Loucy (cell line): ENCODE results near the gene CAMTA1.

Experiments
- H2AFZ ChIP-seq: fragments of 200-600 bp; sonication (generic); 2 replicates; pipeline ENCODE4 v1.6.0; 2016; ENCODE audit warnings: antibody characterized with exemption, mild to moderate bottlenecking, low read length, moderate library complexity
- H3F3A ChIP-seq: fragments of 200-600 bp; 2 replicates; pipeline ENCODE4 v1.6.0; 2016; ENCODE audit warnings: antibody characterized with exemption, low read depth, mild to moderate bottlenecking
- H3K27me3 ChIP-seq: fragments of 200-600 bp; sonication (generic); 2 replicates; pipeline ENCODE4 v1.6.1; 2014; ENCODE audit warnings: low read length, mild to moderate bottlenecking; ENCODE audit not compliant: insufficient read depth, poor library complexity, severe bottlenecking
- H3K36me3 ChIP-seq: fragments of 200-600 bp; sonication (generic); 2 replicates; pipeline ENCODE4 v1.6.1; 2016; ENCODE audit warnings: low read length; ENCODE audit not compliant: insufficient read depth
- H3K4me1 ChIP-seq: fragments of 200-600 bp; sonication (generic); 2 replicates; pipeline ENCODE4 v1.5.1; 2014; ENCODE audit warnings: low read length, mild to moderate bottlenecking; ENCODE audit not compliant: insufficient read depth, poor library complexity, severe bottlenecking
- H3K4me2 ChIP-seq: fragments of 200-600 bp; sonication (generic); 2 replicates; pipeline ENCODE4 v1.6.0; 2014; ENCODE audit warnings: antibody characterized with exemption, low read length, low read depth, mild to moderate bottlenecking; ENCODE audit not compliant: poor library complexity, severe bottlenecking
- H3K4me3 ChIP-seq: fragments of 200-600 bp; sonication (generic); 2 replicates; pipeline ENCODE4 v1.5.1; 2014; ENCODE audit warnings: low read length, mild to moderate bottlenecking, mixed read lengths; ENCODE audit not compliant: poor library complexity, severe bottlenecking
- H3K79me2 ChIP-seq: fragments of 200-600 bp; sonication (generic); 2 replicates; pipeline ENCODE4 v1.6.1; 2014; ENCODE audit warnings: low read length; ENCODE audit not compliant: insufficient read depth
- H3K9ac ChIP-seq: fragments of 200-600 bp; sonication (generic); 2 replicates; pipeline ENCODE4 v1.6.0; 2014; ENCODE audit warnings: mild to moderate bottlenecking, low read depth, low read length, moderate library complexity; ENCODE audit not compliant: poor library complexity, severe bottlenecking
- H3K9me2 ChIP-seq: fragments of 200-600 bp; sonication (generic); replicated peaks from 2 replicates; pipeline ENCODE4 v1.6.1; 2016; ENCODE audit warnings: low read depth, low read length, mixed read lengths
- H3K9me3 ChIP-seq: fragments of 200-600 bp; sonication (generic); 2 replicates; pipeline ENCODE4 v1.6.1; 2014; ENCODE audit warnings: mild to moderate bottlenecking, antibody characterized with exemption, low read length, low read depth; ENCODE audit not compliant: insufficient read depth
- H4K20me1 ChIP-seq: fragments of 200-600 bp; sonication (generic); 2 replicates; pipeline ENCODE4 v1.6.0; 2014; ENCODE audit warnings: antibody characterized with exemption, low read length, mild to moderate bottlenecking; ENCODE audit not compliant: insufficient read depth, poor library complexity, severe bottlenecking
- EZH2phosphoT487 ChIP-seq: fragments of 200-600 bp; IDR thresholded peaks from 2 replicates; pipeline ENCODE4 v1.6.1; 2018; ENCODE audit warnings: antibody characterized with exemption, mild to moderate bottlenecking, moderate library complexity, borderline replicate concordance
- TF ChIP-seq, protein P1 (sequence below): fragments of 200-600 bp; sonication (generic); conservative IDR thresholded peaks from 2 replicates; pipeline ENCODE4 v1.5.1; 2014; ENCODE audit warnings: mild to moderate bottlenecking, antibody characterized with exemption, low read length

CAMTA1 gene

DNA sequence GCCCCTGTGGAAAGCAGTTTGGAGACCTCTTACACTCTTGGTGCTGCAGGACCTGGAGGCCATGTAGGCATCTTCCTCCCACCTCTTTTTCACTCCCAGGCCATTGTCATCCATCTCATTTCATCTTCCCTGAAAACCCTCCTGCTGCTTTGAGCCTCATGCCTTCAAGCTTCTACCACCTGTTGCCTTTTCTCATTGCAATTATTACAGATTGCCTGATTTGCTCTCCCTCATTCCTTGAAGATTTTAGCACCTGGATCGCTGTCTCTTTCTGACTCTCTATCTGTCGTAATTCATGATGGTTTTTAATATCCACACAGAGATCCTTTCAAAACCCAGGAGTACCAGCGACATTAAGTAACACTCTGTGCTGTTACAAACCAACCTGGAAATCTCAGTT lies 350.2 kb downstream of the CAMTA1 start:
- Histone ChIP-seq H3K9me2 (no peaks in the 10 kb centered on the region), H3K4me1 (peaks cover 5% of the 10 kb centered on the region), H3K4me2 (no peak overlapping the region), H3F3A (no peaks in the 10 kb centered on the region), H3K4me3 (no peak overlapping the region), H3K79me2 (no peaks in the 10 kb centered on the region), H4K20me1 (no peaks in the 10 kb centered on the region), H2AFZ (no peak overlapping the region), H3K36me3 (no peaks in the 10 kb centered on the region), H3K9ac (no peak overlapping the region), H3K9me3 (no peaks in the 10 kb centered on the region), H3K27me3 (no peaks in the 10 kb centered on the region)
- TF ChIP-seq, protein P1, sequence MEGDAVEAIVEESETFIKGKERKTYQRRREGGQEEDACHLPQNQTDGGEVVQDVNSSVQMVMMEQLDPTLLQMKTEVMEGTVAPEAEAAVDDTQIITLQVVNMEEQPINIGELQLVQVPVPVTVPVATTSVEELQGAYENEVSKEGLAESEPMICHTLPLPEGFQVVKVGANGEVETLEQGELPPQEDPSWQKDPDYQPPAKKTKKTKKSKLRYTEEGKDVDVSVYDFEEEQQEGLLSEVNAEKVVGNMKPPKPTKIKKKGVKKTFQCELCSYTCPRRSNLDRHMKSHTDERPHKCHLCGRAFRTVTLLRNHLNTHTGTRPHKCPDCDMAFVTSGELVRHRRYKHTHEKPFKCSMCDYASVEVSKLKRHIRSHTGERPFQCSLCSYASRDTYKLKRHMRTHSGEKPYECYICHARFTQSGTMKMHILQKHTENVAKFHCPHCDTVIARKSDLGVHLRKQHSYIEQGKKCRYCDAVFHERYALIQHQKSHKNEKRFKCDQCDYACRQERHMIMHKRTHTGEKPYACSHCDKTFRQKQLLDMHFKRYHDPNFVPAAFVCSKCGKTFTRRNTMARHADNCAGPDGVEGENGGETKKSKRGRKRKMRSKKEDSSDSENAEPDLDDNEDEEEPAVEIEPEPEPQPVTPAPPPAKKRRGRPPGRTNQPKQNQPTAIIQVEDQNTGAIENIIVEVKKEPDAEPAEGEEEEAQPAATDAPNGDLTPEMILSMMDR: no peak
- TF ChIP-seq EZH2phosphoT487: no peak

DNA sequence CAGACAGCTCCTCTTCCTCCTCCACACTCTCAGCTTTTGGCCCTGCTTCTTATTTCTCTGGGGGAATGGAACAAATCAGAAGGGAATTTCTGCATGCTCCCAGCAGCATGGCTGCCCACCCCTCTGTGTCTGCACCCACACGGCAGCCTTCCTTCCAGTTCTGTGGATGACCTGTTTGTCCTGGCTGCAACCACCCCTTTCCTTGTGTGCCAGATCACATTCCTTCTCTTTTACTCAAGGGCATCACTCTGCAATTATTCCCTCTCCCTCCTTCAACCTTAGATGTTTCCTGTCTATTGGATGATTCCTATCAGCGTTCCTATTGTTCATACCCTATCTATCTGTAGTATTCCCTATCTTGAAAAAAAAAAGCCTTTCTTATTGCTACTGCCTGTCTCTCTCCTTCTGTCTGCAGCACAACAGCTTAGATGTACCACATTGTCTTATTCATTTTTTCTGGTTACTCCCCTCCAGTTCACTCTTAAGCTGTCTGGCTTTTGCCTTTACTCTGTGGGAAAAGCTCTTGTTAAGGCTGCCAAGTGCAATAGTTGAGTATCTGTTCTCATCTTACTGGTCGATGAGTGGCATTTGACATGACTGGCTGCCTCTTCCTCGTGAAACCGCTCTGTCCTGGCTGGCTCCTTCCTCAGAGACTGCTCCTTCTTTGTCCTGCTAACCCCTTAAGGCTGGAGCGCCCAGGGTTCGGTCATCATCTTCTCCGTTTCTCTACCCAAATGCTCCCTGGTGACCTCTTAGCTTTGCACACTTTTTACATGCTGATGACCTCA lies 351.1 kb downstream of the CAMTA1 start:
- Histone ChIP-seq H3K9ac (no peak overlapping the region), H3F3A (no peaks in the 10 kb centered on the region), H3K27me3 (no peaks in the 10 kb centered on the region), H3K4me1 (peaks cover 5% of the 10 kb centered on the region), H3K79me2 (no peaks in the 10 kb centered on the region), H3K9me3 (no peaks in the 10 kb centered on the region), H3K4me2 (no peak overlapping the region), H3K4me3 (no peak overlapping the region), H3K36me3 (no peaks in the 10 kb centered on the region), H4K20me1 (no peaks in the 10 kb centered on the region), H2AFZ (no peak overlapping the region), H3K9me2 (no peaks in the 10 kb centered on the region)
- TF ChIP-seq EZH2phosphoT487: no peak
- TF ChIP-seq, protein P1: no peak

DNA sequence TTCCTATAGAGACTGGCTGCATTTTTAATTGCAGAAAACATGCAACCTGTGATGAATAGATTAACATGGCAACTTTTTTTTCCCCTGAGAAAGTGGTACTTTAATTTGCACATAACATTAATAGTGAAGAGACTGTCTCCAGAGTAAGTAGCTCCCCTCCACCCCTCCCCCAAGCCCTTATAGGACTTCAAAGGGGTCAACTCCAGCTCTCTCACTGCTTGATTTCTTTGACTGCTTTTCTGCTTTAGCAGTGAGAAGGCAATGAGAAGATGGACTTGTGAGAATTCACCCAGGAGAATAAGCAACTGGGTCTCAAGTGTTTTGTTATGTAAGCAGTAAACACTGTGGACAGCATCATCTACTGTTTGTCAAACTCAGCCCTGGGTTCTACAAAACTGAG lies 355.0 kb downstream of the CAMTA1 start:
- H3K36me3 ChIP-seq: no peaks in the 10 kb centered on the region
- H4K20me1 ChIP-seq: no peaks in the 10 kb centered on the region
- no peaks in the 10 kb centered on the region for H3K27me3 ChIP-seq
- H3F3A ChIP-seq: no peaks in the 10 kb centered on the region
- no peak for TF ChIP-seq EZH2phosphoT487
- TF ChIP-seq, protein P1: no peak
- no peak overlapping the region for H3K4me2 ChIP-seq
- no peaks in the 10 kb centered on the region for H3K9me2 ChIP-seq
- no peaks in the 10 kb centered on the region for H3K79me2 ChIP-seq
- H2AFZ ChIP-seq: no peak overlapping the region
- no peak overlapping the region for H3K9ac ChIP-seq
- H3K4me3 ChIP-seq: no peak overlapping the region
- H3K4me1 ChIP-seq: peaks cover 5% of the 10 kb centered on the region
- H3K9me3 ChIP-seq: no peaks in the 10 kb centered on the region
